GM13976 (cell line): Measurements from ENCODE around the gene ROR2.

Source experiments
- DNase-seq: peaks from one replicate; pipeline ENCODE4 v3.0.0; 2012; ENCODE audit warnings: low spot score
- in situ Hi-C: fragments of 300-500 bp; cut with MboI; formaldehyde crosslinking; loops from one replicate; pipeline ENCODE4 v1.12.0; 2022; ENCODE audit warnings: low sequenced_read_pairs, mixed read lengths, inconsistent platforms; ENCODE audit not compliant: unreplicated experiment
- TF ChIP-seq, protein P1 (sequence below): IDR thresholded peaks from 2 replicates; pipeline ENCODE4 v1.5.1; 2012; ENCODE audit warnings: borderline replicate concordance, mild to moderate bottlenecking; ENCODE audit not compliant: insufficient read depth; ENCODE audit errors: extremely low read depth, missing control alignments, control extremely low read depth

ROR2 gene

DNA sequence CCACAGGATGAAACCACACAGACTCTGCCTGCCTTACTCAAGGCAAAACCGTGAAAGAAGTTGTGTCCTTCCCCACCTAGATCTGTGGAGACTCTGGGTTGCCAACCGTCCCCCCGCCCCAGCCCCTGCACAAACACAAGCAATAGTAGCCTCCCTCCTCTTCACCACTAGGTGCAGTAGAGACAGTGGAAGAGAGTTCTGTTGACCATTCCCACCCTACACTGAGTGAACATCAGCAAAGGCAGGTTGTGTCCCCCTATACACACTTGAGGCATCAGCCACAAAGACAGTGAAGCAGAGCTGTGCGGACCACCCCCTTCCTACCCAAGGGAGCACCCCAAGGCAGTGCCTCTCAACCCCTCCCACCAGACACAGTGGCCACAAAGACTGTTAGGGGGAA is 302.7 kb downstream of the ROR2 start:
- TF ChIP-seq, protein P1, sequence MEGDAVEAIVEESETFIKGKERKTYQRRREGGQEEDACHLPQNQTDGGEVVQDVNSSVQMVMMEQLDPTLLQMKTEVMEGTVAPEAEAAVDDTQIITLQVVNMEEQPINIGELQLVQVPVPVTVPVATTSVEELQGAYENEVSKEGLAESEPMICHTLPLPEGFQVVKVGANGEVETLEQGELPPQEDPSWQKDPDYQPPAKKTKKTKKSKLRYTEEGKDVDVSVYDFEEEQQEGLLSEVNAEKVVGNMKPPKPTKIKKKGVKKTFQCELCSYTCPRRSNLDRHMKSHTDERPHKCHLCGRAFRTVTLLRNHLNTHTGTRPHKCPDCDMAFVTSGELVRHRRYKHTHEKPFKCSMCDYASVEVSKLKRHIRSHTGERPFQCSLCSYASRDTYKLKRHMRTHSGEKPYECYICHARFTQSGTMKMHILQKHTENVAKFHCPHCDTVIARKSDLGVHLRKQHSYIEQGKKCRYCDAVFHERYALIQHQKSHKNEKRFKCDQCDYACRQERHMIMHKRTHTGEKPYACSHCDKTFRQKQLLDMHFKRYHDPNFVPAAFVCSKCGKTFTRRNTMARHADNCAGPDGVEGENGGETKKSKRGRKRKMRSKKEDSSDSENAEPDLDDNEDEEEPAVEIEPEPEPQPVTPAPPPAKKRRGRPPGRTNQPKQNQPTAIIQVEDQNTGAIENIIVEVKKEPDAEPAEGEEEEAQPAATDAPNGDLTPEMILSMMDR = no peak
- DNase-seq = no peak
- in situ Hi-C loops = no loop called here

DNA sequence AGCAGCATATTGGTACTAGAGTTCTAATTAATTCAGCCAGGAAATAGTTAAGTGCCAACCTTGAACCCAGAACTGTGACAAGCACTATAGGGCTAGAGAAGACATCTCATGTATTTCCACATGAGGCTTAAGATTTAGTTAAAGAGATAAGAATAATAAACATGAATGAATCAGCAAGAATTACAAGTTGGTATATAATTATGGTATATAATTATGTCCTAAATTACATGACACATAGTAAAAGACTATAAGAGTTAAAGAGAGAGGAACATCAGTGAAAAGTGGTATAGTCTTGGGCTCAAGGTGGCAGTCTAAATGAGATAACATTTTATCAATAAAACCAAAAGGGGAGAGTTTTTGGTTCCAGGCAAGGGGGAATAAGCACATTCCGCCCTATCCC is 303.3 kb downstream of the ROR2 start:
- TF ChIP-seq, protein P1 = no peak
- in situ Hi-C loops = no loop called here

DNA sequence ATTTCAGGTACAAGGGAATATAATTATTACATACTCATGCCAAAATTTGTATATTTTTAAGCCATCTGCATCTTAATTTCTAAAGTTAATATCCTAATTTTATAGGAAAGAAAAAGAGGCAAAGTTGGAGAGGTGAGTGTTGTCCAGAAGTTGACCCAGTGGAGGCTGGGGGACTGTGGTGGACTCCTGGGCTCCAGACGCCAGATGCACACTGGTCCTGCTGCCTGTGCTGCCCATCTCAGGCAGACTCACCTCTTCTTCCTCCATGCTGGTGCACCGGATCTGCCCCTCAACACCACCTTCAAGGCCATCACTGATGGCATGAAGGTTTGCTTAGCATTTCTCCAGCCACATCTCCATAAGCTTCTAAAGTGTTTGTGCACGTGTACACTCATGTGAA is 305.6 kb downstream of the ROR2 start:
- in situ Hi-C loops = no loop called here
- DNase-seq = no peak
- TF ChIP-seq, protein P1 = no peak

More for the DNA sequence above, 303.3 kb downstream of the ROR2 start:
- no peak for DNase-seq

DNA sequence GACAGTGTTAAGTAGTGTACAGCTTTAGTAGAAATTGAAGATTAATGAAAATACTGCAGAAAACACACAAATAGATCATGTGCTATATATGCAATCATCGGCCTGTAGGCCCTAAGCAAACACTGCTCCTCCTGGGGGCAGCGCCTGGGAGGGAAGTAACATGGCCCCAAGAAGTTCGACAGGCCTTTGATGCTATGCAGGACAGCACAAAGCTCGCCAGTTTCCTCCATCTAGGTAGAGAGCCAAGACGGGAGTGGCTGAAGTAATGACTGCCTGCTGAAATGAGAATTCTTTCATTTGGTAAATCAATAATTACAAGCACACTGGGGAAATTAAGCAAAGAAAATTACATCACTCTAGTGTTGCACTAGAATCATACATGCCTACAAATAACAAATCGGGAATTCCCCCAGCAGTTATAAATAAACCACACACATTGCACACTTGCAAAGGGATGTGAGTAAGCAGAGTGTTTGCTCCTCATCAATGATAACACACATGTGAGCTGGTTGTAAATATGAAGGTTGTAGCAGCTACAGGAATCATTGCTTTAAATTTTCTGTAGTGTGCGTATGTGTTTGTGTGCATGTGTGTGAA is 306.4 kb downstream of the ROR2 start:
- in situ Hi-C loops = no loop called here
- no peak for DNase-seq
- TF ChIP-seq, protein P1 = no peak

DNA sequence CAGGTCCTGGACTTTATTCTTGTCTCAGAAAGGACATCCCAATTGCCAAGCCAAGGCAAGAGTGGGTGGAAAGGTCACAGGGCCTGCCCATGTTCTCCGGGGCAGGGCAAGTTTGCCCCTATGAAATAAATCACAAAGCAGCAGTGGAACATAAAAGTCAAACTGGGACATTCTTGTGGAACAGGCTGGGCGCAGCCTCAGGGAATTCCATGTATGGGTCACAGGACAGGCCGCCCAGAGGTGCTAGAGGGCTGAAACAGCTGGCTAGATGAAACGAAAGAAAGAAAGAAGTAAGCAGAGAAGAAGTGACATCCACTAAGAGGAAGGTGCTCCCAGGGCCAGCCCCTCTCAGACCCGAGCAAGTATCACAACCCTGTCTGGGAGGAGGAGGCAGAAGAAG is 307.3 kb downstream of the ROR2 start:
- in situ Hi-C loops = no loop called here
- DNase-seq = no peak
- TF ChIP-seq, protein P1 = no peak

DNA sequence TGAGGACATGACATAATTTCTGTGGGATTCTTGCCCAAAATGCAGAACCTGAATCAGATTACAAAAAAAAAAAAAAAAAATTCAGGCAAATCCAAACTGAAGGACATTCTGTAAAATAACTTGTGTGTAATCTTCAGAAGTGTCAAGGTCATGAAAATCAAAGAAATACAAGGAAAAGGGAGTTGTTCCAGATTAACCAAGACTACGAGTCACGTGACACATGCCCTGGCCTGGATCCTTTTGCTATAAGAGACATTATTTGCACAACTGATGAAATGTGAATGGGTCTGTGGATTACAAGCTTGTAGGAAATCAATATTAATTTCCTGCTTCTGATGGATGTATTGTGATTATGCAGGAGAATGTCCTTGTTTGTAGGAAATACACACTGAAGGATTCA is 309.6 kb downstream of the ROR2 start:
- DNase-seq = no peak
- in situ Hi-C loops = no loop called here
- TF ChIP-seq, protein P1 = no peak
